ENCODE data around the gene RPLP2.

RPLP2 gene

GRCh38 chr11:777288-778255, 32.2 kb upstream of the RPLP2 start, which contains the start of gene GATD1:
Gene GATD1, minus strand, starts transcription at chr11:777487. Its CDS starts 25 bp downstream, at chr11:777462.
- H3K4me3 ChIP-seq (ENCODE audit: low read depth, low read length) = peak within 1 kb of the TSS; percentile 73
- TF ChIP-seq MYC (IDR thresholded peaks at IDR 0.05; ENCODE audit: low read depth, low read length) = peak; percentile 75
- peak; percentile 89 for TF ChIP-seq POLR2A (IDR thresholded peaks at IDR 0.05; ENCODE audit: extremely low read depth, insufficient read length)
- TF ChIP-seq, protein P1, sequence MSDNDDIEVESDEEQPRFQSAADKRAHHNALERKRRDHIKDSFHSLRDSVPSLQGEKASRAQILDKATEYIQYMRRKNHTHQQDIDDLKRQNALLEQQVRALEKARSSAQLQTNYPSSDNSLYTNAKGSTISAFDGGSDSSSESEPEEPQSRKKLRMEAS (IDR thresholded peaks at IDR 0.05; ENCODE audit: low read depth, low read length) = peak; percentile 92
- TF ChIP-seq CTCF (IDR thresholded peaks at IDR 0.05; ENCODE audit: low read depth, low read length) = no peak
- DNase-seq (ENCODE audit: low read depth) = peak; percentile 88

DNA sequence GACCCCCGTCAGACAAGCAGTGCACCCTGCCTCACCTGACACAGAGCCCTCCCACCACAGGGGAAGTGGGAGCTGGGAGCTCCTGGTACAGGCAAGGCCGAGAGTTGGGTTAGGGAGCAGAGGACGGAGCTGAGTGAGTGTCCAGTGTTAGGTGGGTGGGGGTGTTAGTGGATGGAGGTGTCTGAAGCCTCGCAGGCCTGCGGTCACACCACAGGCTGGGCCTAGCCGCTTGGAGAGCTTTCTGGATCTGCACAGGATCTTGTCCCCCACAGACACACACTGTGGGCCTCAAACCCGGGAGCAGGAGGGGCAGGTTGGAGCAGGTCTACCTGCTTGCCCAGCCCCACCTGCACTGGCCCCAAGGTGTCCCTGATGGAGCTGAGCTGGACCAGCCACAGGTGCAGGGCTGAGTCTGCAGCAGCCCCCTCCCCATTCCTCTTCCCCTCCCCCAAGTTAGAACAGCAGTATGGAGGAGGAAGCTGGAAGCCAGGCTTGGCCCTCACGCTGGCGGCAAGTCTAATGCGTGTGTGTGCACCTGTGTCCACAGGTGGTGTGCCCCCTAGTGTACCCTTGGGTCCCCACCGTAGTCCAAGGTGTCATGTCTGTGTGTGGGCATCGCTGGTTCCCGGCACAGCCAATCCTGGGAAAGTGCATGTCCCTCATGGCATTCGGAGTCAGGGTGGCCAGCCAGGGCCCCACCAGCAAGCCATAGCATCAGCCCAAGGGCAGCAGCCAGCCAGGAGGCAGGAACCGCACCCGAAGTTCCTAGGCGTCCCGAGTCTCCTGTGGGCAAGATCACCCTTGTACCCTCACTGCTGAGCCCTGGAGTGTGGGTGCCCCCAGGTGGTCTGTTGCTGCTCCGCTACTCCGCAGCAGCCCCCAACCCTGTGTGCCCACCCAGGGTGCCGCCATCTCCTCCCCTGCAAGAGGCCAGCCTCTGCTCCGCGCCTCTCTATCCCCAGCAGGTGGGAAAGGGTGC, 30.5 kb upstream of the RPLP2 start:
- H3K4me3 ChIP-seq (ENCODE audit: low read depth, low read length) = no peak overlapping the region
- TF ChIP-seq CTCF (IDR thresholded peaks at IDR 0.05; ENCODE audit: low read depth, low read length) = no peak
- TF ChIP-seq, protein P1 (IDR thresholded peaks at IDR 0.05; ENCODE audit: low read depth, low read length) = no peak
- TF ChIP-seq MYC (IDR thresholded peaks at IDR 0.05; ENCODE audit: low read depth, low read length) = no peak
- no peak for TF ChIP-seq POLR2A (IDR thresholded peaks at IDR 0.05; ENCODE audit: extremely low read depth, insufficient read length)
- no peak for DNase-seq (ENCODE audit: low read depth)

DNA sequence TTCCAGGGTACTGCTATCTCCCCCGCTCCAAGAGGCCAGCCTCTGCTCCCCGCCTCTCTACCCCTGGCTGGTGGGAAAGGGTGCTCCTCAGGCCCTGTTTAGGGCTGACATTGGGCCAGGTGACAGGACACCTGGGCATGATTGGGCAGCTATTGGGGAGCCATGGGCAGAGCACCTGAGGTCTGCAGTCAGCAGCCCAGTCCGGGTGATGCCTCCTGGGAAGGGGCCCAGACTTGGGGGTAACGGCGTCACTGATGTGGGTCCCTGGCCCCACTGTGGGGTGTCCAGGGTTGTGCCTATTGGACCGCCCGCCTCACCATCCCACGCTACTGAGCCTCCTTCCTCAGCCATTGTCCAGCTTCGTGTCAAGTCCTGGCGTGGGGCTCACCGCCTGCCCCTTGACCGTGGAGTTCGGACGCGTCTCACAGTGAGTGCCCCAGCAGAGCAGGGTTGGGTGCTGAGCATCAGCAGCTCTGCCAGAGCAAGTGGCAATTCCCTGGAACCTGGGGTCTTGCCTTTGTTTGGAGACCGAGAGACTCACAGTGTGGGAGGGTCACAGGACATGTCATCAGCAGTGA, 29.7 kb upstream of the RPLP2 start:
- TF ChIP-seq MYC (IDR thresholded peaks at IDR 0.05; ENCODE audit: low read depth, low read length) (no peak), CTCF (IDR thresholded peaks at IDR 0.05; ENCODE audit: low read depth, low read length) (no peak), POLR2A (IDR thresholded peaks at IDR 0.05; ENCODE audit: extremely low read depth, insufficient read length) (no peak)
- TF ChIP-seq, protein P1 (IDR thresholded peaks at IDR 0.05; ENCODE audit: low read depth, low read length) = no peak
- H3K4me3 ChIP-seq (ENCODE audit: low read depth, low read length) = no peak overlapping the region
- no peak for DNase-seq (ENCODE audit: low read depth)

GRCh38 chr11:782264-783174, 27.2 kb upstream of the RPLP2 start:
- no peak for DNase-seq (ENCODE audit: low read depth)
- TF ChIP-seq POLR2A (IDR thresholded peaks at IDR 0.05; ENCODE audit: extremely low read depth, insufficient read length) (no peak), MYC (IDR thresholded peaks at IDR 0.05; ENCODE audit: low read depth, low read length) (no peak), CTCF (IDR thresholded peaks at IDR 0.05; ENCODE audit: low read depth, low read length) (no peak)
- TF ChIP-seq, protein P1 (IDR thresholded peaks at IDR 0.05; ENCODE audit: low read depth, low read length) = no peak
- H3K4me3 ChIP-seq (ENCODE audit: low read depth, low read length) = no peak overlapping the region

Measured in NB4 (cell line).